Stomach smooth muscle (tissue), 2 donors: ENCODE data around the gene GPR75.
"Not testable (repeated sequence)": the region's sequence is repeated elsewhere in the genome, so short reads cannot be mapped to it uniquely, and the experiment has no call there.

Source experiments
- H3K27ac ChIP-seq: one replicate; pipeline ENCODE4 v1.7.0; 2013; ENCODE audit warnings: mild to moderate bottlenecking, low read length, inconsistent platforms
- H3K27me3 ChIP-seq, 2 donors: one replicate each; pipeline ENCODE4 v1.7.0; 2013; ENCODE audit warnings: low read length in 2 of 2; ENCODE audit not compliant: insufficient read depth in 2 of 2, control insufficient read depth in 1 of 2
- H3K36me3 ChIP-seq, 2 donors: one replicate each; pipeline ENCODE4 v1.7.0; 2013; ENCODE audit warnings: low read length in 2 of 2; ENCODE audit not compliant: control insufficient read depth in 2 of 2, insufficient read depth in 2 of 2
- H3K4me1 ChIP-seq: one replicate; pipeline ENCODE4 v1.7.0; 2013; ENCODE audit warnings: low read length; ENCODE audit not compliant: control insufficient read depth, insufficient read depth
- H3K4me3 ChIP-seq, 2 donors: one replicate each; pipeline ENCODE4 v1.7.0; 2013; ENCODE audit warnings: low read length in 2 of 2
- H3K9ac ChIP-seq, 2 donors: one replicate each; pipeline ENCODE4 v1.7.0; 2013; ENCODE audit warnings: low read length in 2 of 2, mild to moderate bottlenecking in 1 of 2
- H3K9me3 ChIP-seq, 2 donors: one replicate each; pipeline ENCODE4 v1.7.0; 2013; ENCODE audit warnings: low read length in 2 of 2; ENCODE audit not compliant: control insufficient read depth in 2 of 2
- donor health status: healthy.
- donor health status: Pancreatic carcinoma.

The GPR75 gene

DNA sequence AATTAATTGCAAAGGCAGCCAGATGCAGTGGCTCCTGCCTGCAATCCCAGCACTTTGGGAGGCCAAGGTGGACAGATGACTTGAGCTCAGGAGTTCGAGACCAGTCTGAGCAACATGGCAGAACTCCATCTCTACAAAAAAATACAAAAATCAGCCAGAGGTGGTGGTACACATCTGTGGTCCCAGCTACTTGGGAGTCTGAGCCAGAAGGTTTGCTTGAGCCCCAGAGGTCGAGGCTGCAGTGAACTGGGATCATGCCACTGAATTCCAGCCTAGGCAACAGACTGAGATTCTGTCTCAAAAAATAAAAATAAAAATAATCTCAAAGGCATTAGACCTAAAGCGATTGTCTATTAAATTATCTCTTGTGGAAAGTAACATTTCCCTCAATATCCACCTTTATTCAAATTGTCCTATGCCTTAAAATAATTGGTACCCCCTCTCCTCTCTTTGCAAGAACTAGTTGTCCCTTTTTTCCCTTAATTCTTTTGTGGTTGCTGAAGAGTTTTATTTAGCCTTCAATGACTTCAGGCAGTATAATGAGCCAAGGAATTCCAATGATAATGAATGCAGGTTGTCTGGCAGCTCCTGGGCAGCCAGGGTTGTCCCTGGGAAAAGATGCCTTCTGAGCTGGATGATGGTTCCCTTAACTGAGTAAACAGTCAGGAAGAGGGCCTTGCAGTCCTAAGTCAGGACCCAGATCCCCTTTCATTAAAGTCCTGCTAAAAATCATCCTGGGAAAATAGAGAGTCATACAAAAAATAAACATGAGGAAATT is 32.2 kb downstream of the GPR75 start:
- Histone ChIP-seq H3K9ac (no peak overlapping the region), H3K9me3 (peaks cover 0 to 7% of the 10 kb centered on the region in 2 donors), H3K36me3 (peaks cover 0 to 2% of the 10 kb centered on the region in 2 donors), H3K4me3 (no peak overlapping the region), H3K27ac (no peak overlapping the region), H3K27me3 (no peaks in the 10 kb centered on the region), H3K4me1 (no peaks in the 10 kb centered on the region)

DNA sequence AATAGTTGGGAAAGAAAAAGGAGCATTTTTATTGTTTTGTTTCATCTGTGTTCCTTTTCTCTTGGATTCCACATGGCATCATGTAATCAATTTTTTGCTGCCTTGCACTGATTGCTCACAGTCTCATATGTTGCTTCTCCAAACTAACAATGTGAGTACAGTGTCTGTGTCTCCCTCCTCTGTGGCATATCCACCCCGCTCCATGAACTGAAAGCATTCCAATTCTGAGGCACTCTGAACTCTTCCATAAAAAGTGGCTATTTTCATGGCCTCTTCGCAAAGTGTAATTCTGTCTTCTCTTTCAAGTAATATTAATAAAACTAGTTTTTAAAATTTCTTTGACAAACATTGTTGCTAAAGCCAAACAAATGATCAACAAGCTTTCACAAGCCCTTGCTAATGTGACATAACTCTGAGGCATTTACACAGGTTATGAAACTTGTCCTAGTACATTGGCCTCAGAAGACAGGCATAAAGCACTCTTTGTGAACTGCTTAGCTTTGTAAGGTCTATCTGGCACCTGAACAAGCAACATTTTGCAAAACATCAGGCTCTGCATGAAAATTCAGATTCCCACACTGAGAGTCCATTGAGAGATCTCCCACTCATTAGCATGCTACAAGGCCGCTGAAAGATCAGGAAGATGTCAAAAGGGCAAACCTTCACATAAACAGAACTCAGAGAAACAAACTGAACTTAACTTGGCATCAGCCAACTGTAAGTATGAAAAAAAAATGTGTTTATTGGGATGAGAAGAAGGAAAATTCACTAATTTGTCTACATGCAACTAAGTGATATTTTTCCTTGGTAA is 33.0 kb downstream of the GPR75 start:
- no peaks in the 10 kb centered on the region for H3K36me3 ChIP-seq
- H3K27ac ChIP-seq: no peak overlapping the region
- H3K27me3 ChIP-seq: no peaks in the 10 kb centered on the region
- peaks cover 0 to 7% of the 10 kb centered on the region in 2 donors for H3K9me3 ChIP-seq
- no peak overlapping the region for H3K4me3 ChIP-seq
- H3K9ac ChIP-seq: no peak overlapping the region
- no peaks in the 10 kb centered on the region for H3K4me1 ChIP-seq

DNA sequence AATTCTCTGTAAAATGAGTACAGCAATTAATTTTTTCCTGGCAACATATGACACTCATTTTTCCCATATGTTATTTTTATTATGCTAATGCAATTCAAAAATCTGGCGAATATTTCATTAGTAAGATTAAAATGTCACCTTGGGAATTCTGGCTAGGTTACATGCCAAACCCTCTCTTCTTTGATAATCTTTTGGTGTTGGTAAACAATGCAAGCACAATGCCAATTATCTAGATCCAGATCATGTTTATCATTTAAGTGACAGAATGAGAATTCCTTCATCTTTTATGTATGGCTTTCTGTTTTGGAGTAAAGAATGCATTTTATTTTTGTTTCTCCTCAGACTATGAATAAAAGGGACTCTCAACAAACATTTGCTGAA is 33.7 kb downstream of the GPR75 start:
- peaks cover 0 to 7% of the 10 kb centered on the region in 2 donors for H3K9me3 ChIP-seq
- H3K36me3 ChIP-seq: no peaks in the 10 kb centered on the region
- no peaks in the 10 kb centered on the region for H3K4me1 ChIP-seq
- H3K9ac ChIP-seq: no peak overlapping the region
- no peak overlapping the region for H3K27ac ChIP-seq
- no peak overlapping the region for H3K4me3 ChIP-seq
- no peaks in the 10 kb centered on the region for H3K27me3 ChIP-seq

DNA sequence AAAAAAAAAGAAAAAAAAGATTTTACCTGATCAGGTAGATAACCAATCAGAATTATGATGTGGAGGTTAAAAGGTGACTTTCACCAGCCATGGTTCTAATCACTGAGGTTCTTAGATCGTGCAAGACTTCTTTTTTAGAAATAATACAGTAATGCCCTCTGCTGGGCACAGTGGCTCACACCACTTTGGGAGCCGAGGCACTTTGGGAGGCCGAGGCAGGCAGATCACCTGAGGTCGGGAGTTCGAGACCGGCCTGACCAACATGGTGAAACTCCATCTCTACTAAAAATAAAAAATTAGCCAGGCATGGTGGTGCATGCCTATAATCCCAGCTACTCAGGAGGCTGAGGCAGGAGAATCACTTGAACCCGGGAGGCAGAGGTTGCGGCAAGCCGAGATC is 36.1 kb downstream of the GPR75 start:
- not testable (repeated sequence) for H3K9me3 ChIP-seq, H3K4me1 ChIP-seq, H3K36me3 ChIP-seq, H3K27me3 ChIP-seq, H3K27ac ChIP-seq, H3K4me3 ChIP-seq, H3K9ac ChIP-seq

DNA sequence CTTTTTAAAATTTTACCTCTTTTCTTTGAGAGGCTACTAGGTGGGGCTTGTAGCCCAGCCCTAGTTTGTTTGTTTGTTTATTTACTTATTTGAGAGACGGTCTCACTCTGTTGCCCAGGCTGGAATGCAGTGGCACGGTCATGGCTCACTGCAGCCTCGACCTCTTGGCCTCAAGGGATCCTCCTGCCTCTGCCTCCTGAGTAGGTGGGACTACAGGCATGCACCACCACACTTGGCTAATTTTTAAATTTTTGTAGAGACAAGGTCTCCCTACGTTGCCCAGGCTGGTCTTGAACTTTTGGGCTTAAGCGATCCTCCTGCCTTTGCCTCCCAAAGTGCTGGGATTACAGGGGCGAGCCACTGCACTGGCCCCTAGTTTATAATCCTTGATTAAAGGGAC is 38.0 kb downstream of the GPR75 start:
- Histone ChIP-seq H3K9ac (no peak overlapping the region), H3K9me3 (no peaks in the 10 kb centered on the region), H3K27ac (no peak overlapping the region), H3K36me3 (peaks cover 6 to 12% of the 10 kb centered on the region in 2 donors), H3K4me3 (no peak overlapping the region), H3K4me1 (no peaks in the 10 kb centered on the region), H3K27me3 (no peaks in the 10 kb centered on the region)

DNA sequence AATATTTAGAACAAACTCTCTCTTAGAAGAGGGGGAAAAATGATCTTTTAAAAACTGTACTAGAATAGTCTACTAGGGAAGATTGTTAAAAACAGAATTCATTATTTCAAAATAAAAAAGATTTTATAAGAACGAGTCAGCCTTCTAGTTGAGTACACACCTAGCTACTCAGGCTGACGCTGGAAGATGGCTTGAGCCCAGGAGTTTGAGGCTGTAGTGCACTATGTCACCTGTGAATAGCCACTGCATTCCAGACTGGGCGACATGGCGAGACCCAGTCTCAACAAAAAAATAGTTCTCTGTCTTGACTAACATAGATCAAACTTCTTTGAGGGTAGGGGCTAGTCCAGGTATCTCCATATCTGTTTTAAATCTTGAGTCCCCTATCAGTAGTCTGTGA is 39.1 kb downstream of the GPR75 start:
- no peak overlapping the region for H3K9ac ChIP-seq
- H3K27ac ChIP-seq: no peak overlapping the region
- H3K9me3 ChIP-seq: no peaks in the 10 kb centered on the region
- no peaks in the 10 kb centered on the region for H3K4me1 ChIP-seq
- H3K4me3 ChIP-seq: no peak overlapping the region
- peaks cover 6 to 15% of the 10 kb centered on the region in 2 donors for H3K36me3 ChIP-seq
- no peaks in the 10 kb centered on the region for H3K27me3 ChIP-seq

DNA sequence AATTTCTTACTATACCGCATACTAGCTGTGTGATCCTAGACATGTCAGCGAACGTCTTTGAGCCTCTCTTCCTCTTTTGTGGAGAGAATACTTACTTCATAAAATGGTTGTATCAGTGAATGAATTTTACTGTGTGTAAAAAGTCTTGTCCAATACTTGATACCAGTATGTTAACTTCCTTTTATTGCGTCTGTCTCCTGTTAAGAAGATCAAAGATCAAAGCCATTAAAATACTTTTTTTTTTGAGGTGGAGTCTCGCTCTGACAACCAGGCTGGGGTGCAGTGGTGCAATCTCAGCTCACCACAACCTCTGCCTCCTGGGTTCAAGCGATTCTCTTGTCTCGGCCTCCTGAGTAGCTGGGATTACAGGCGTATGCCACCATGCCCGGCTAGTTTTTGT is 39.7 kb downstream of the GPR75 start:
- no peak overlapping the region for H3K27ac ChIP-seq
- H3K9ac ChIP-seq: no peak overlapping the region
- H3K9me3 ChIP-seq: no peaks in the 10 kb centered on the region
- no peaks in the 10 kb centered on the region for H3K27me3 ChIP-seq
- no peaks in the 10 kb centered on the region for H3K4me1 ChIP-seq
- peaks cover 13 to 20% of the 10 kb centered on the region in 2 donors for H3K36me3 ChIP-seq
- no peak overlapping the region for H3K4me3 ChIP-seq

DNA sequence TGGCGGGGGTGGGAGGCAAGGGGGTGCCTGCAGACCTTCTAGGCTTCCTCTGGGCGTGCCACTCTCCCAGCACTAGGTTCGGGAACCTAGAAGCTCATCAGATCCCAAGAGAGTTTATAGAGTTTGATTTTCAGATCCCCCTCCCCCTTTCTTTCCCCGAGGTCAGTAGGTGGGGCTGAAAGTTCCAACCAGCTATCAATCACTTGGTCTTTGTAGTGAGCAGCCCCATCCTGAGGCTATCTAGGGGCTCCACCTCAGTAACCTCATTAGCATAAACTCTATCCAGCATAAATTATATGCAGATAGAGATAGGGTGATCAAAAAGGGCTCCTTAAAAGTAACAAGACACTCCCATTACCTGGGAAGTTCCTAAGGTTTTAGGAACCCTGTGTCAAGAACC is 40.1 kb downstream of the GPR75 start:
- Histone ChIP-seq H3K27ac (no peak overlapping the region), H3K27me3 (no peaks in the 10 kb centered on the region), H3K4me1 (no peaks in the 10 kb centered on the region), H3K4me3 (no peak overlapping the region), H3K36me3 (peaks cover 13 to 20% of the 10 kb centered on the region in 2 donors), H3K9ac (no peak overlapping the region), H3K9me3 (no peaks in the 10 kb centered on the region)

DNA sequence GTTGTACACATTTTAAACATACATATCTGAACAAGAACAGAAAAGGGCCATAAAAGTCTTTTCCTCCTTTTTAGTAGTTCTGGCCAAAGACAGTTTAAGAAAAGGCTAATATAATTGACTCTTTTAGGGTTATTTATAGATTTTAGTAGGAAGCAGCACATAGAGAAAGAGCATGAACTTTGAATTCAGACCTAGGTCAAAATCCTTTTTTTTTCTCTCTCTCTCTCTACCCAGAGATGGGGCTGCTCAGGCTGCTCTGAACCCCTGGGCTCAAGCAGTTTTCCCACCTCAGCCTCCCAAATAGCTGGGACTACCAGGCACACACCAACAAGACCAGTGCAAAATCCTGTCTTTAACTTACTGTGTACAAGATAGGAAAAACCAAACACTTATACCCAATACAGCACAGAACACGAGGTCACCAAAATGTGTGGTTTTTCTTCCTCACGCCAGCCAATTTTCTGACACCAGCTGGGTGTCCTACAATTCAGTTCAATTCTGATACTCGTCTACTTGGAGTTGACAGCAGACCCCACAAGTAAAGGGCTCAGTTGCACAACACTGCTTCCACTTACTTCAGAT is 40.8 kb downstream of the GPR75 start:
- no peak overlapping the region for H3K4me3 ChIP-seq
- H3K36me3 ChIP-seq: peaks cover 13 to 20% of the 10 kb centered on the region in 2 donors
- no peaks in the 10 kb centered on the region for H3K27me3 ChIP-seq
- H3K9ac ChIP-seq: no peak overlapping the region
- H3K9me3 ChIP-seq: no peaks in the 10 kb centered on the region
- H3K27ac ChIP-seq: no peak overlapping the region
- no peaks in the 10 kb centered on the region for H3K4me1 ChIP-seq

DNA sequence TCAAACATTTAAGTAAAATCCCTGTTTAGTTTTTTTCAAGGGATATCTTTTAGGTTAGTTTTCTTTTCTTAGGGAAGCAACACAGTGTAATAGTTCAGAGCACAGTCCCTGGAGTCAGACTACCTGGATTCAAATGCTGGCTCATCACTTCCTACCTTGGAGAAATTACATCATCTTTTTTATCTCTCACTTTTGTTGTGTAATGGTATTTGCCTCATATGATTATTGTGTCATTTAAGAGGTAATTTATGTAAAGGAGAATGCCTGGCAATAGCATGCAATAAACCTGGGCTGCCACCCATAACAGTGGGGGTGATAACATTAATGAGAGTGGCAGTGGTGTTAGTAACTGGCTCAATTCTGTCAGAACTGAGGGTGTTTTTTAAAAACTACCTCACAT is 46.6 kb downstream of the GPR75 start:
- Histone ChIP-seq H3K9me3 (no peaks in the 10 kb centered on the region), H3K4me3 (no peak overlapping the region), H3K27ac (no peak overlapping the region), H3K36me3 (peaks cover 25 to 30% of the 10 kb centered on the region in 2 donors), H3K27me3 (no peaks in the 10 kb centered on the region), H3K4me1 (no peaks in the 10 kb centered on the region), H3K9ac (no peak overlapping the region)
